Fibroblast of lung (primary cell): ENCODE data around the gene KLHL29.

ENCODE experiments used
- EZH2 ChIP-seq: IDR thresholded peaks from 2 replicates; pipeline ENCODE4 v1.5.1; 2012; ENCODE audit warnings: low read length, control low read depth, mild to moderate bottlenecking; ENCODE audit errors: missing control alignments
- TF ChIP-seq, protein P1 (sequence below), 2 donors: IDR thresholded peaks in 1 of 2; conservative IDR thresholded peaks in 1 of 2; 1 replicate in 1 of 2; 2 replicates in 1 of 2; pipeline ENCODE4 v1.5.1; 2011 to 2012; ENCODE audit warnings: low read length in 2 of 2, control low read depth in 1 of 2, inconsistent platforms in 1 of 2, low read depth in 1 of 2, mild to moderate bottlenecking in 1 of 2

- TF ChIP-seq EZH2: no peak
- TF ChIP-seq, protein P1, sequence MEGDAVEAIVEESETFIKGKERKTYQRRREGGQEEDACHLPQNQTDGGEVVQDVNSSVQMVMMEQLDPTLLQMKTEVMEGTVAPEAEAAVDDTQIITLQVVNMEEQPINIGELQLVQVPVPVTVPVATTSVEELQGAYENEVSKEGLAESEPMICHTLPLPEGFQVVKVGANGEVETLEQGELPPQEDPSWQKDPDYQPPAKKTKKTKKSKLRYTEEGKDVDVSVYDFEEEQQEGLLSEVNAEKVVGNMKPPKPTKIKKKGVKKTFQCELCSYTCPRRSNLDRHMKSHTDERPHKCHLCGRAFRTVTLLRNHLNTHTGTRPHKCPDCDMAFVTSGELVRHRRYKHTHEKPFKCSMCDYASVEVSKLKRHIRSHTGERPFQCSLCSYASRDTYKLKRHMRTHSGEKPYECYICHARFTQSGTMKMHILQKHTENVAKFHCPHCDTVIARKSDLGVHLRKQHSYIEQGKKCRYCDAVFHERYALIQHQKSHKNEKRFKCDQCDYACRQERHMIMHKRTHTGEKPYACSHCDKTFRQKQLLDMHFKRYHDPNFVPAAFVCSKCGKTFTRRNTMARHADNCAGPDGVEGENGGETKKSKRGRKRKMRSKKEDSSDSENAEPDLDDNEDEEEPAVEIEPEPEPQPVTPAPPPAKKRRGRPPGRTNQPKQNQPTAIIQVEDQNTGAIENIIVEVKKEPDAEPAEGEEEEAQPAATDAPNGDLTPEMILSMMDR (conservative IDR thresholded peaks at IDR 0.05 in 1 of 2, IDR thresholded peaks at IDR 0.05 in 1 of 2; ENCODE audit: low read depth in 1 of 2, low read length in 2 of 2): no peak
These were observed 42.9 kb upstream of the KLHL29 start for GRCh38 chr2:23342075-23342474.
